NCI-H2196 (cell line): ENCODE results near the gene MBD6.

Experiments used
- DNase-seq: peaks from one replicate; lab custom pipeline; 2025; ENCODE audit not compliant: unreplicated experiment; lab: John Stamatoyannopoulos, UW

MBD6 gene

DNA sequence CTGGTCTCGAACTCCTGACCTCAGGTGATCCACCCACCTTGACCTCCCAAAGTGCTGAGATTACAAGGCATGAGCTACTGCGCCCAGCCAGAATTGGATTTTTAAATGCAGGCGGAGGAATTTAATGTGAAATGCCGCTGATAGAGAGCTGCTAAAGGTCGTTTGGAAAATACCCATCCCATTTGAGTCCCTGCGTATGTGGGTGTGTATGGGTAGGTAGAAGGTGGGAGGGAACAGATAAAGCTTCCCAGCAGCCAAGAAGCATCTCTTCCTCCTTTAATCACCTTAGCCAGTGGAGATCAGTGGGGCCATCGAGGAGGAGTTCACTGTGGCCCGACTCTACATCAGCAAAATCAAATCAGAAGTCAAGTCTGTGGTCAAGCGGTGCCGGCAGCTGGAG, 52.2 kb downstream of the MBD6 start:
- no peak for DNase-seq

DNA sequence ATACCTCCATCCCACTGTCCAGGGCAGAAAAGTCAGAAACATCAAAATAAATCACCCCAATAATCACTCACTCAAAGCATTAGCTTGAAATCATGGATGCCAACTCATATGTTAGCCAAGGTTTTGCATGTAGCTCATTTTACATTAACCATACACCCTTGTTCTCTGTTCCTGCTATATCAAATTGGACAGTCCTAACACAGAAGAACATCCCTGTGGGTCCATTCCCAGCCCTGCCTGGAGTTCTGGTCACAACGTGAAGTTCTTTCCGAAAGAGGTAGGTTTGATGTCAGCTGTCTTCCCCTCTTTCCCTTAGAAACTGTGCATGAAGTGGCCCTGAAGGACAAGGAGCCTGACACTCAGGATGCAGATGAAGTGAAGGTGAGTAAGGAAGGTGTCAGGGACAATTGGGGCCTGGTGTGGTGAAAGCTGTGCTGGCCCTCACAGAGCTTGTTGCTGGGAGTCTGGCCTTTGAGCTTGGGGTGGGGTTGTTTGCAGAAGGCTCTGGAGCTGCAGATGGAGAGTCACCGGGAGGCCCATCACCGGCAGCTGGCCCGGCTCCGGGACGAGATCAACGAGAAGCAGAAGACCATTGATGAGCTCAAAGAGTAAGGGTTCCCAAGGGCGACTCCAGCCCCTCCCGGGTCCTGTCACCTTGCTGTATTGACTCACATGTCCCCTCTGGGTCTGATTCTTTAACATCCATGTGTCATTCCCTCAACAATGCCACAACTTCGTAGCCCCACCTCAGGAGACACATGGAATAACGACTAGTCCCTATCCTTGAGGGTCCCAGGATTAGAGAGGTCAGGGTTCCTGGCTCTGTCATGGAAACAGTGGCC, 53.4 kb downstream of the MBD6 start:
- DNase-seq: no peak

DNA sequence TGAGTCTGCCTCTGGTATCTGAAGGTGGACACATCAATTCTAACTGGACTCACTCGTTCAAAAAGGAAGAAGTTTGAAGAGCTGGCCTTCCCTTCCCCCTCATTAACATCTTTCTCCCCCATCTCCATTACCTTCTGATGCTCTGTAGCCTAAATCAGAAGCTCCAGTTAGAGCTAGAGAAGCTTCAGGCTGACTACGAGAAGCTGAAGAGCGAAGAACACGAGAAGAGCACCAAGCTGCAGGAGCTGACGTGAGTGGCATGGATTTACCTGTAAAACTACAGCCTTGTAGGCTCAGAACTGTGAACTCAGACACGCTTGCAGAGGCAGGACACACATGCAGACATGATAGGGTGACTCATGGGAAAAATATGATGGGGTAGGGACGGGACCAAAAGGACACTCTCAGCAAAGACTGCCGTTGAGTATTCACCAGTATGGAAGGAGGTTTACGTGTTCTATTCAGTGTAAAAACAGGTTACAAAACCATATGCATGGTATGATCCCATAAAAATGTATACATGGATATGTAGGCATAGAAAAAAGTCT, 54.1 kb downstream of the MBD6 start:
- DNase-seq: no peak

GRCh38 chr12:57577981-57578758, 55.5 kb downstream of the MBD6 start:
- DNase-seq: no peak

- DNase-seq: no peak
Measured at GRCh38 chr12:57579011-57579410, 56.4 kb downstream of the MBD6 start.
